ENCODE data around the gene ST6GAL1.

The ST6GAL1 gene

DNA sequence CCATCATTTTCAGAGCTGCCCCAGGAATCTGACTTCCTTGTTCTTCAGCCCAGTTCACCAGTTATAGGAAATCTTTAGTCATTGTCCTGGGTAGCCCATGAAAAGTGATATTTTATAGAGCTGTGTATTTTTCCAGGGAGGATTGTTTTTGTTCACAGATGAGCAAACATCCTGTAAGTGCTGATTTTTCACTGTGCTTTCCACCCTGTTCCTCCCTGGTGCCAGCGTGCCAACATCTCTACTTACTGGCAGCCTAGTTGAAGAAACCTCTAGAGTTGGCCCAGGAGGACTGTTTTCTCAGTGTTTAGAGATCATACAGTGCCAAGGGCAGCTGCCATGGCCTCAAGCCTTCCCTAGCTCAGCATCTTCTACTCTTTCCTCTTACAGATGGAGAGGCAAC is 41.3 kb downstream of the ST6GAL1 start:
- in situ Hi-C loops (cut with MboI; ENCODE audit: low sequenced_read_pairs, unreplicated experiment) = no loop called here
- no peak for DNase-seq (ENCODE audit: low spot score)
- no peak for TF ChIP-seq CTCF (IDR thresholded peaks at IDR 0.05; ENCODE audit: borderline replicate concordance, control extremely low read depth, extremely low read depth, insufficient read depth, missing control alignments)

GRCh38 chr3:186973702-186974101 is 43.4 kb downstream of the ST6GAL1 start:
- DNase-seq (ENCODE audit: low spot score) = no peak
- TF ChIP-seq CTCF (IDR thresholded peaks at IDR 0.05; ENCODE audit: borderline replicate concordance, control extremely low read depth, extremely low read depth, insufficient read depth, missing control alignments) = no peak

GRCh38 chr3:186974824-186975313 is 44.5 kb downstream of the ST6GAL1 start:
- in situ Hi-C loops (cut with MboI; ENCODE audit: low sequenced_read_pairs, unreplicated experiment) = no loop called here
- no peak for DNase-seq (ENCODE audit: low spot score)
- TF ChIP-seq CTCF (IDR thresholded peaks at IDR 0.05; ENCODE audit: borderline replicate concordance, control extremely low read depth, extremely low read depth, insufficient read depth, missing control alignments) = no peak

More at GRCh38 chr3:186973702-186974101, 43.4 kb downstream of the ST6GAL1 start:
- in situ Hi-C loops (cut with MboI; ENCODE audit: low sequenced_read_pairs, unreplicated experiment) = no loop called here

GRCh38 chr3:186975726-186976125 is 45.4 kb downstream of the ST6GAL1 start:
- DNase-seq (ENCODE audit: low spot score) = no peak
- in situ Hi-C loops (cut with MboI; ENCODE audit: low sequenced_read_pairs, unreplicated experiment) = no loop called here
- no peak for TF ChIP-seq CTCF (IDR thresholded peaks at IDR 0.05; ENCODE audit: borderline replicate concordance, control extremely low read depth, extremely low read depth, insufficient read depth, missing control alignments)

- no peak for DNase-seq (ENCODE audit: low spot score)
- no peak for TF ChIP-seq CTCF (IDR thresholded peaks at IDR 0.05; ENCODE audit: borderline replicate concordance, control extremely low read depth, extremely low read depth, insufficient read depth, missing control alignments)
- in situ Hi-C loops (cut with MboI; ENCODE audit: low sequenced_read_pairs, unreplicated experiment) = no loop called here
Measured at GRCh38 chr3:186976837-186977750, 46.8 kb downstream of the ST6GAL1 start.

GRCh38 chr3:186978712-186979111 is 48.4 kb downstream of the ST6GAL1 start:
- in situ Hi-C loops (cut with MboI; ENCODE audit: low sequenced_read_pairs, unreplicated experiment) = no loop called here
- no peak for DNase-seq (ENCODE audit: low spot score)
- TF ChIP-seq CTCF (IDR thresholded peaks at IDR 0.05; ENCODE audit: borderline replicate concordance, control extremely low read depth, extremely low read depth, insufficient read depth, missing control alignments) = no peak
